22Rv1 (cell line): ENCODE results near the gene PDE4B.
"Not testable (repeated sequence)": the region's sequence is repeated elsewhere in the genome, so short reads cannot be mapped to it uniquely, and the experiment has no call there.

ENCODE experiments used
- H3K27ac ChIP-seq: fragments of 450-650 bp; 2 replicates; pipeline ENCODE4 v1.5.1; 2017
- CTCF ChIP-seq: fragments of 450-650 bp; IDR thresholded peaks from 2 replicates; pipeline ENCODE4 v1.5.1; 2017; ENCODE audit warnings: mild to moderate bottlenecking
- ZFX ChIP-seq: fragments of 450-650 bp; IDR thresholded peaks from 2 replicates; pipeline ENCODE4 v1.6.1; 2017; ENCODE audit warnings: antibody characterized with exemption, borderline replicate concordance

The PDE4B gene

DNA sequence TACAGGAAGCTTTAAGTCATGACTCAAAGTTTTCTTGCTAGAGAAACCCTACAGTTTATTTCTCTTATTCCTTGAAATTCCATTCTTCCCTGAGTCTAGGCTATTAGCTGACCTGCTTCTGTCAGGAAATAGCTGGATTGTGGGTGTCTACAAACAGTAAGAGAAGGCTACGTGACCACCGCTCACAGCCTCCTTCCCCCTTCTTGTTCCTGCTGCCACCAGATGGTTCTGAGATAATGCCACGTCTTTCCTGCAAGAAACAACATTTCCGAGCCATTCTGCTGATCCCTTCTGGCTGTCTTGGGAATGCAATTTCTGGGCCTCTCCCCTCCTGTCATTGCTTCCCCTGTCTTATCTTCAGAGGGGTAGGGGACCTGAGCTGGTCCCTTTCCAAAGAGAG, 612.4 kb downstream of the PDE4B start:
- no peak for TF ChIP-seq CTCF
- no peak for TF ChIP-seq ZFX

GRCh38 chr1:66411449-66411848, 618.8 kb downstream of the PDE4B start:
- not testable (repeated sequence) for H3K27ac ChIP-seq

More for the DNA sequence above, 612.4 kb downstream of the PDE4B start:
- H3K27ac ChIP-seq: no peak overlapping the region

GRCh38 chr1:66412704-66413103, 620.0 kb downstream of the PDE4B start:
- TF ChIP-seq ZFX: no peak
- no peak for TF ChIP-seq CTCF
- no peak overlapping the region for H3K27ac ChIP-seq

- no peak overlapping the region for H3K27ac ChIP-seq
- TF ChIP-seq ZFX (no peak), CTCF (no peak)
Measured at GRCh38 chr1:66413136-66413837, 620.6 kb downstream of the PDE4B start.

- H3K27ac ChIP-seq: no peak overlapping the region
- TF ChIP-seq CTCF (no peak), ZFX (no peak)
Measured at GRCh38 chr1:66413838-66414175, 621.1 kb downstream of the PDE4B start.

DNA sequence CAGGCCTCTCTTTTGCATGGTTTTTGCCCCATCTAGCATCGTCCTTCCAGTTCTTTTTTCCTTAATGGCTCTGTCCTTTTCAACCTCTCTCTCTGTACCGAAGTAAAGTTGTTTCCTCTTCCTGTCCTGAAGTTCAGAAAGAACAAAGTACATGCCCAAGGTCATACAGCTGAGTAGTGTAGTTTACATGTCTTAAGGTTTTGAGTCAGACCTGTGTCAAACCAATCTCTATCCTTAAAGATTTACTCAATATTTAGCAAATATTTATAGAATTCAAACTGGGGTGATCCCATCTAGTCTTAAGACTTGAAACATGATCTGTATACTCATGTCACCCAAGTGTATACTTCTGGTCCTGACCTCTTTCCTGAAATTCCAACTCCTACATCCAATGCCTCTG, 622.6 kb downstream of the PDE4B start:
- no peak overlapping the region for H3K27ac ChIP-seq
- TF ChIP-seq CTCF (no peak), ZFX (no peak)

DNA sequence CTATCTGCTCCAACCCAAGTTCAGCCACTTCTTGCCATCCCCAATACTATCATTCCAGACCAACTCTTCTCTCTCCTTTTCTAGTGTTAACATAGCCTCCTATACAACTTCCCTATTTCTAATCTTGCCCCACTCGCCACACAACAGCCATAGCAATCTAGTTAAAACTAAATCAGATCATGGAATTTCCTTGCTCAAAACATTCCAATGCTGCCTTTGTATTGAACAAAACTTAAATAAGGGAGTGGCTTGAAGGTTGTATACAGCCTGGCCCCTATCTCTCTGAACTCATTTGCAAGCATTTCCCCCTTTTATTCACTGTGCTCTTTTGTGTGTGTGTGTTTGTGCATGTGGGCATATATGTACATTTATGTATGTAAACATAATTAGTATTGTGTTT, 623.2 kb downstream of the PDE4B start:
- TF ChIP-seq CTCF: no peak
- no peak for TF ChIP-seq ZFX
- H3K27ac ChIP-seq: no peak overlapping the region

DNA sequence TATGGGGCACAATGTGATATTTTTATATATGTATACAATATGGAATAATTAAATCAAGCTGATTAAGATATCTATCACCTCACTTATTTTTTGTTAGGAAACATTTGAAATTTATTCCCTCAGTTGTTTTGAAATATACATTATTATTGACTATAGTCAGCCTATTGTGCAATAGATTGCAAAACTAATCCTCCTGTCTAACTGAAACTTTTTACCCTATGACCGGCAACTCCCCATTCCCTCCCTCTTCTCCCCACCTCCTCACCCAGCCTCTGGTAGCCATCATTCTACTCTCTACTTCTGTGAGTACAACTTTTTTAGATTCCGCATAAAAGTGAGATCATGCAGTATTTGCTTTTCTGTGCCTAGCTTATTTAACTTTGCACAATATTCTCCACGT, 623.6 kb downstream of the PDE4B start:
- TF ChIP-seq ZFX (no peak), CTCF (no peak)
- no peak overlapping the region for H3K27ac ChIP-seq
